GM12874 (cell line): ENCODE data around the gene SLCO1A2.

Experiments used
- TF ChIP-seq, protein P1 (sequence below): IDR thresholded peaks from 2 replicates; pipeline ENCODE4 v1.5.1; 2011; ENCODE audit warnings: low read depth, mild to moderate bottlenecking, control low read depth, low read length, moderate library complexity; ENCODE audit not compliant: insufficient read depth

SLCO1A2 gene

DNA sequence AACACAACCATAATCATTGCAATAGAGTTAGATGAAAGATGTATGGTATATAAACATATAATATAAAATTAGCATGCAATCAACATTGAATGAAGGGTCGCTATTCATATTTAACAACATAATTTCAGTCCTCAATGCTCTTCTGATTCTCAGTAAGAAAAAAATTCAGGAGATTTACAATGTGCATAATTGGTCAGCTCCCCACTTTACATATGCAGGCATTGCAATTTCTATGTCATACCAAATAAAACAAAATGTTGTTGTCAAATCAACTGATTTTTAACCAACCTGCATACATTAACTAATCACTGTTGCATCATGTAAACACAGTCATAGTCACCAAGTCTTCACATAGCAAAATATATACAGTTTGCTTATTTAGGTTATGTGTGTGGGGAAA lies 5.2 kb upstream of the SLCO1A2 start:
- TF ChIP-seq, protein P1, sequence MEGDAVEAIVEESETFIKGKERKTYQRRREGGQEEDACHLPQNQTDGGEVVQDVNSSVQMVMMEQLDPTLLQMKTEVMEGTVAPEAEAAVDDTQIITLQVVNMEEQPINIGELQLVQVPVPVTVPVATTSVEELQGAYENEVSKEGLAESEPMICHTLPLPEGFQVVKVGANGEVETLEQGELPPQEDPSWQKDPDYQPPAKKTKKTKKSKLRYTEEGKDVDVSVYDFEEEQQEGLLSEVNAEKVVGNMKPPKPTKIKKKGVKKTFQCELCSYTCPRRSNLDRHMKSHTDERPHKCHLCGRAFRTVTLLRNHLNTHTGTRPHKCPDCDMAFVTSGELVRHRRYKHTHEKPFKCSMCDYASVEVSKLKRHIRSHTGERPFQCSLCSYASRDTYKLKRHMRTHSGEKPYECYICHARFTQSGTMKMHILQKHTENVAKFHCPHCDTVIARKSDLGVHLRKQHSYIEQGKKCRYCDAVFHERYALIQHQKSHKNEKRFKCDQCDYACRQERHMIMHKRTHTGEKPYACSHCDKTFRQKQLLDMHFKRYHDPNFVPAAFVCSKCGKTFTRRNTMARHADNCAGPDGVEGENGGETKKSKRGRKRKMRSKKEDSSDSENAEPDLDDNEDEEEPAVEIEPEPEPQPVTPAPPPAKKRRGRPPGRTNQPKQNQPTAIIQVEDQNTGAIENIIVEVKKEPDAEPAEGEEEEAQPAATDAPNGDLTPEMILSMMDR: no peak

DNA sequence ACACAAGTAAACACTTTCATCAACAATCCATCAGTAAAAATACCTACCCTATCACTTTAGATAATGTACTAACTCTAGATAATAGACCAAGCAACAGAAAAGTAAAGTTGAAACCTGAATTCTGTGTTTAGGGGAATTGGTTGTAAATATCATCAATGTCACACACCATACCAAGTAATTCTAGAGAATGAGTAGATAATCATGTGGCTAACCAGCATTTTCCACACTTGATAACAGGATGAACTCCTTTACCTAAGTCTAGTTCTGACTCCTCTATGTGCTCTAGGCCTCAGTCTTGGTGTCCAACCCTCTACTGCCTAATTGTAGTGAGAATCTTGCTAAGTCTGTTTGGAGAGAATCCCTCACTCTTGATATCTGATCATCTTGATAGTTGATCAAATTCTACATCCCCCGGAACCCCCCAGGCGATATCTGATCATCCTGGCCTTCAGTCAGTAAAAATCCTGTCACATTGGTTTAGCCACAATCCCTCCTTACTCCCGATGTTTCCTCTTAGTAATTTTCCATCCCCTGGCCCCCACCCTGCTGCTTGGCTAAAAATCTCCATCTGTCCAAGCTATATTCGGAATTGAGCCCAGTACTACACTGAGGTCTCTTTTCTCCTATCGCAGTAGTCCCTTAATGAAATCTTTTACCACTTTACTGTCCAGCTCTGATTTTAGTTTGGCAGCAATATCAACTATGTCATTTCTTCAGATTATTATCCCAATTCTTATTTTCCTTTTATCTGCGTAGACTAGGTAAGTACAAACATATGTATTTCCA lies 3.4 kb upstream of the SLCO1A2 start:
- TF ChIP-seq, protein P1: no peak

DNA sequence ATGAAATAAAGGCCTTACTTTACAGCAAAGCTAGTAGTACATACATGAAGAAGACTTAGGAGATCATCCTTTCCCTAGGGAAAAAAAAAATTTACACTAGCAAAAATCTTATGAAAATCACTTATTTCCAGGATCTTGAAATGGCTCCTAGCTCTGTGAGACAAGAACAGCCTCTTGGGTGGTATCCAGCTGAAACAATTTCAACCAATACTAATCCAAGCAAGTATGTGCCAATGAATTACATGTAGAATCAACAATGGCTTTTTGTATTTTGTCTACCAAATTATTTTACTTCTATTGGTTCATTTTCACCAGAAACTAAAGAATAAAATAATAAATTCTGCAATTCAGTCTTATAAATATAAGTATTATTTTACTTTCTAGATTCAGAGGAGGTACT lies 2.7 kb upstream of the SLCO1A2 start:
- TF ChIP-seq, protein P1: no peak

GRCh38 chr12:21336656-21337055 lies 1.9 kb upstream of the SLCO1A2 start:
- TF ChIP-seq, protein P1: no peak

GRCh38 chr12:21330682-21331253 lies 3.9 kb downstream of the SLCO1A2 start:
- TF ChIP-seq, protein P1: no peak

DNA sequence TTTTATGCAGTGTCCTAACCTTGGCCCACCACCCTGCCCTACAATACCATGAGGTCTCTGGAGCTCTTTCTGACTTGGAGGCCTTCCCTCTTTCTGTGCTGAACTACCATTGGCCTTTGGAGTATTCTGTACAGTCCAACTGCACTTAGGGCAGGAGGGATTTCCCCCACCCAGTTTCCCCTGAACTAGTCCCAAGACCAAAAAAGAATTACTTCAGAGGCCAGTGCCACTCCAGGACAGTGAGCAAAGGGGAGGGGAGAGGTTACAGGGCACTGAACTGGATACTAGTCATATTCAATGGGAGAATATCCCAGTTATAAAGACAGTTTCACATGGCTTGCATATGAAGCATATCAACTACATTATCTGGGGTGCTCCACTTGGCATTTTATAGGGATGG lies 6.1 kb downstream of the SLCO1A2 start:
- TF ChIP-seq, protein P1: no peak

DNA sequence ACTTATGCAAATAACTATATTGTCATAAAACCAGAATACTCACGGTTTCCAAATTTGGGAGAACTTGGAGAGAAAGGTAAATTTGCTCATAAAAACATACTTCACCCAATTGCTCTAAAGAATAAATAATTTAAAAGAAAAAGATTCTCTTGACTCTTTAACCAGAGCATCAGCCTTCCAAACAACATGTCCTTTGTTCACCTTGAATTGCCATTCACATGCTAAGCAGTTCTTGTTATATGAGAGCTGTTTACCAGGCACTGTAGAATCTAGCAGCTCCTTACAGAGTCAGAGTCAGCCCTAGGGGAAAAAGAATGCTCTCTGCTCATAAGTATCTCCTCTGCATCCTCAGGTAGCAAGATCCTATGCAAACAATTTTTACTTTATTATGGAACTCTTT lies 10.2 kb downstream of the SLCO1A2 start:
- TF ChIP-seq, protein P1: no peak
